DMS114 treated with DMSO at 0.1 percent for 48 hours (cell line): ENCODE data around the gene CIT.
A peak's percentile ranks its signal among the peaks of the same experiment; 100 is the strongest.
"Not testable (repeated sequence)": the region's sequence is repeated elsewhere in the genome, so short reads cannot be mapped to it uniquely, and the experiment has no call there.

Experiments
- DNase-seq: peaks from one replicate; lab custom pipeline; 2025; ENCODE audit not compliant: unreplicated experiment; lab: John Stamatoyannopoulos, UW

Gene CIT

DNA sequence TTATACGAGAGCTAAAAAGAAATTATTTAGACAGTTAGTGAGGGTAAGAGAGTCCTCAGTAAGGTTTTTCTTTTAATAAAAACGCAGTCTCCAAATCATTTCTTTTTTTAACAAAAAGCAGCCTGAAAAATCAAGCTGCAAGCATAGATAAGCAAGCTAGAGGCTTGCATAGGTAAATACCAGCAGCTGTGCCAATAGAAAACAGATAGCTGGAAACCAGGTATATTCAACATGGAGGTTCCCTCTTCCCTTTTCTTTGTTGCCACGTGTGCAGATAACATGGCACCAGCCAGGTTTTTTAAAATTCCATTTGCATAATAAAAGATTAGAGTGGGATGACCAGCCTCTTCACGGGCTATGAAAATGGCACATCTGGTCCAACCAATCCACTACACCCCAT is 215.2 kb downstream of the CIT start:
- no peak for DNase-seq

GRCh38 chr12:119660076-119660475 is 217.0 kb downstream of the CIT start:
- DNase-seq = no peak

DNA sequence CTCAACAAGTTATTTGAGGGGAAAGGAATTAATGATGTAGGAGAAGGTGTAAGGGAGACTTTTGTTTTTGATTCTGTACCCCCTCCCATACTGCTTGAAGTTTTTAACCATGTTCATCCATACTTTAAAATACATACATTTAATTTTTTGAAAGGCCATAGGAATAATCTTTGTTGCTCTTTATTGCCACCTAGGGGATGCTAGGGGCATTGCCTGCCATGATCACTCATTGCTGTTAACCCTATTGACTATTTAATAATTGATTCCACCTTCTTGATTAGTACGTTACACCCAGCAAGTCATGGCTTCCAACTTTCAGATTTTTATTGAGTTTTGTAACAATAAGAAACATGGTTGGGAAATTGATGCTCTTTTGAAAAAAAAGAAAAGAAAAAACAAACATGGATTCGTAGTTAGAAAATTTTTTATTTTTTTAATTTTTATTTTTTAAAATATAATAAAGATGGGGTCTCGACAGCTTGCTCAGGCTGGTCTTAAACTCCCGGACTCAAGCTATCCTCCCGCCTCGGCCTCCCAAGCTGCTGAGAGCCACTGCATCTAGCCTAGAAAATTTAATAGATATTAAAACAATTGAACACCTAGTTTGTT is 217.7 kb downstream of the CIT start:
- DNase-seq = peak; percentile 48

- not testable (repeated sequence) for DNase-seq
These were observed 219.0 kb downstream of the CIT start for GRCh38 chr12:119658166-119658565.

DNA sequence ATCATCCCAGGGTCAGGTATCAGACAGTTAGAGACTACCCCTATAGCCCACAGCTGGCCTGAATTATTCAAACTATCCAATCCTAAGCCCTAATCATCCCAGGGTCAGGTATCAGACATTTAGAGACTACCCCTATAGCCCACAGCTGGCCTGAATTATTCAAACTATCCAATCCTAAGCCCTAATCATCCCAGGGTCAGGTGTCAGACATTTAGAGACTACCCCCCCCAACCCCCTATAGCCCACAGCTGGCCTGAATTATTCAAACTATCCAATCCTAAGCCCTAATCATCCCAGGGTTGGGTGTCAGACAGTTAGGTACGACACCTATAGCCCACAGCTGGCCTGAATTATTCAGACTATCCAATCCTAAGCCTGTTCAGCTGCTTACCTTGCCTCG is 220.1 kb downstream of the CIT start:
- DNase-seq = not testable (repeated sequence)

GRCh38 chr12:119652665-119653064 is 224.5 kb downstream of the CIT start:
- DNase-seq = no peak

- DNase-seq = no peak
These were observed 227.8 kb downstream of the CIT start for GRCh38 chr12:119649202-119649808.

GRCh38 chr12:119645535-119646059 is 231.5 kb downstream of the CIT start:
- DNase-seq = no peak

DNA sequence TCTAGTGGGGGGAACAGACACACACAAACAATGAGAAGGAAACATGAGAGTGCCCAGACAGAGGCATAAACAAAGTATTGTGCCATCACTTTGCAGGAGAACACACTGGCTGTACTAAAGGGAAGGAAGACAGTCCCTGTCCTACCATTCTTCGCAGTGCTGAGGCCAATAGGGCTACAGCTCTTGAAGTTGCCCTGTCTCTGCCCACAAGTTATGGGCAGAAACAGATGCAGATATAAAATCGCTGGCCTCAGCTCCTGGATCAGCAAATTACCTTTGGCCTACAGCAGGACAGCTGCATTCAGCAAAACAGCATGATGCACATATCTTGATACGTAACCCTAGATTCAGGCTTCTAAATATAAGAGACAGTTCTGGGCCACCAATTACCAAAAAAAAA is 232.2 kb downstream of the CIT start:
- DNase-seq = no peak

GRCh38 chr12:119642986-119643385 is 234.1 kb downstream of the CIT start:
- DNase-seq = no peak
